Stimulated activated naive CD8-positive, alpha-beta T cell treated with anti-CD3 and anti-CD28 coated beads, Interleukin-15, amount 100 ng/mL, for 72 hours (primary cell): ENCODE data around the gene CCDC157.
"Not testable (repeated sequence)": the region's sequence is repeated elsewhere in the genome, so short reads cannot be mapped to it uniquely, and the experiment has no call there.

Experiments used
- ATAC-seq: fragments of 150-1000 bp; cut with Tn5 transposase; 2 replicates; pipeline ENCODE4 v1.10.0; 2021; ENCODE audit warnings: mild to moderate bottlenecking, moderate library complexity
- DNase-seq, 2 donors: peaks; one replicate each; pipeline ENCODE4 v3.0.0; 2021 to 2022
- H3K27ac Mint-ChIP-seq, 2 donors: one replicate each; pipeline ENCODE4 v1.8.0; 2022; ENCODE audit warnings: mild to moderate bottlenecking in 2 of 2, mixed read lengths in 2 of 2, moderate library complexity in 2 of 2
- H3K27me3 Mint-ChIP-seq: one replicate; pipeline ENCODE4 v1.8.0; 2022; ENCODE audit warnings: mixed read lengths
- H3K4me1 Mint-ChIP-seq: one replicate; pipeline ENCODE4 v1.8.0; 2022; ENCODE audit warnings: mild to moderate bottlenecking, mixed read lengths
- H3K4me3 Mint-ChIP-seq, 2 donors: one replicate each; pipeline ENCODE4 v1.8.0; 2022; ENCODE audit warnings: mild to moderate bottlenecking in 2 of 2, mixed read lengths in 2 of 2, moderate library complexity in 1 of 2
- H3K9me3 Mint-ChIP-seq, 2 donors: one replicate each; pipeline ENCODE4 v1.8.0; 2022; ENCODE audit warnings: mixed read lengths in 2 of 2

Gene CCDC157

GRCh38 chr22:30335236-30335635 lies 21.6 kb upstream of the CCDC157 start:
- H3K4me1 Mint-ChIP-seq: peaks cover 41% of the 10 kb centered on the region
- H3K27ac Mint-ChIP-seq: peak overlapping the region in 1 of 2 donors; percentile 80
- DNase-seq (no peak), ATAC-seq (peak; percentile 30)
- no peaks in the 10 kb centered on the region for H3K9me3 Mint-ChIP-seq
- no peak overlapping the region for H3K4me3 Mint-ChIP-seq
- no peaks in the 10 kb centered on the region for H3K27me3 Mint-ChIP-seq

GRCh38 chr22:30336752-30337460 lies 19.9 kb upstream of the CCDC157 start:
- H3K27me3 Mint-ChIP-seq: no peaks in the 10 kb centered on the region

GRCh38 chr22:30337461-30337778 lies 19.4 kb upstream of the CCDC157 start:
- Mint-ChIP-seq H3K4me3 (no peak overlapping the region), H3K4me1 (peaks cover 38% of the 10 kb centered on the region), H3K27me3 (no peaks in the 10 kb centered on the region), H3K9me3 (no peaks in the 10 kb centered on the region), H3K27ac (peak overlapping the region; percentile 28 to 33)
- ATAC-seq (no peak), DNase-seq (no peak)

More at GRCh38 chr22:30336752-30337460, 19.9 kb upstream of the CCDC157 start:
- no peaks in the 10 kb centered on the region for H3K9me3 Mint-ChIP-seq
- H3K4me3 Mint-ChIP-seq: no peak overlapping the region
- peaks cover 41% of the 10 kb centered on the region for H3K4me1 Mint-ChIP-seq
- no peak for DNase-seq
- no peak for ATAC-seq
- peak overlapping the region in 1 of 2 donors; percentile 47 for H3K27ac Mint-ChIP-seq

- Mint-ChIP-seq H3K4me1 (peaks cover 30% of the 10 kb centered on the region), H3K27ac (peak overlapping the region in 1 of 2 donors; percentile 37)
- not testable (repeated sequence) for DNase-seq, H3K27me3 Mint-ChIP-seq, H3K9me3 Mint-ChIP-seq, ATAC-seq, H3K4me3 Mint-ChIP-seq
These were observed 18.5 kb upstream of the CCDC157 start for GRCh38 chr22:30338341-30338740.

- ATAC-seq (no peak), DNase-seq (no peak)
- Mint-ChIP-seq H3K27me3 (no peaks in the 10 kb centered on the region), H3K27ac (peak overlapping the region in 1 of 2 donors; percentile 37), H3K4me1 (peaks cover 28% of the 10 kb centered on the region), H3K9me3 (no peaks in the 10 kb centered on the region), H3K4me3 (no peak overlapping the region)
These were observed 18.0 kb upstream of the CCDC157 start for GRCh38 chr22:30338802-30339201.

GRCh38 chr22:30340911-30341685 lies 15.7 kb upstream of the CCDC157 start:
- H3K9me3 Mint-ChIP-seq: no peaks in the 10 kb centered on the region
- no peaks in the 10 kb centered on the region for H3K27me3 Mint-ChIP-seq
- H3K27ac Mint-ChIP-seq: no peak overlapping the region
- DNase-seq: no peak
- ATAC-seq: no peak
- no peak overlapping the region for H3K4me3 Mint-ChIP-seq
- peaks cover 6% of the 10 kb centered on the region for H3K4me1 Mint-ChIP-seq

- H3K4me1 Mint-ChIP-seq: peaks cover 25% of the 10 kb centered on the region
- H3K4me3 Mint-ChIP-seq: no peak overlapping the region
- H3K9me3 Mint-ChIP-seq: no peaks in the 10 kb centered on the region
- no peak for DNase-seq
- no peak for ATAC-seq
- peak overlapping the region in 1 of 2 donors; percentile 12 for H3K27ac Mint-ChIP-seq
- no peaks in the 10 kb centered on the region for H3K27me3 Mint-ChIP-seq
These were observed 12.2 kb upstream of the CCDC157 start for GRCh38 chr22:30344447-30345200.

GRCh38 chr22:30347255-30347892 lies 9.4 kb upstream of the CCDC157 start:
- no peaks in the 10 kb centered on the region for H3K27me3 Mint-ChIP-seq
- peaks cover 40% of the 10 kb centered on the region for H3K4me1 Mint-ChIP-seq
- DNase-seq (no peak), ATAC-seq (peak; percentile 69)
- H3K4me3 Mint-ChIP-seq: no peak overlapping the region
- peak overlapping the region in 1 of 2 donors; percentile 69 for H3K27ac Mint-ChIP-seq
- no peaks in the 10 kb centered on the region for H3K9me3 Mint-ChIP-seq

GRCh38 chr22:30348404-30348803 lies 8.4 kb upstream of the CCDC157 start:
- H3K4me3 Mint-ChIP-seq: peak overlapping the region in 1 of 2 donors; percentile 48
- H3K9me3 Mint-ChIP-seq: no peaks in the 10 kb centered on the region
- no peaks in the 10 kb centered on the region for H3K27me3 Mint-ChIP-seq
- no peak for DNase-seq
- peak; percentile 60 for ATAC-seq
- H3K27ac Mint-ChIP-seq: peak overlapping the region; percentile 76 to 89
- H3K4me1 Mint-ChIP-seq: peaks cover 47% of the 10 kb centered on the region

- no peak for DNase-seq
- H3K4me3 Mint-ChIP-seq: peak overlapping the region in 1 of 2 donors; percentile 48
- H3K27me3 Mint-ChIP-seq: no peaks in the 10 kb centered on the region
- no peaks in the 10 kb centered on the region for H3K9me3 Mint-ChIP-seq
- no peak for ATAC-seq
- peak overlapping the region; percentile 76 to 89 for H3K27ac Mint-ChIP-seq
- H3K4me1 Mint-ChIP-seq: peaks cover 51% of the 10 kb centered on the region
These were observed 8.0 kb upstream of the CCDC157 start for GRCh38 chr22:30348809-30349208.

- ATAC-seq (no peak), DNase-seq (no peak)
- Mint-ChIP-seq H3K27ac (no peak overlapping the region), H3K4me1 (peaks cover 75% of the 10 kb centered on the region), H3K9me3 (no peaks in the 10 kb centered on the region), H3K27me3 (no peaks in the 10 kb centered on the region), H3K4me3 (no peak overlapping the region)
These were observed 5.6 kb upstream of the CCDC157 start for GRCh38 chr22:30351226-30351625.

- Mint-ChIP-seq H3K27me3 (peaks cover 7% of the 10 kb centered on the region), H3K4me3 (peak overlapping the region; percentile 50 to 77), H3K9me3 (no peaks in the 10 kb centered on the region), H3K4me1 (peaks cover 68% of the 10 kb centered on the region), H3K27ac (peak overlapping the region; percentile 51 to 91)
- DNase-seq (no peak), ATAC-seq (no peak)
These were observed 2.2 kb upstream of the CCDC157 start for GRCh38 chr22:30354644-30355043.

- Mint-ChIP-seq H3K4me1 (peaks cover 55% of the 10 kb centered on the region), H3K27ac (peak overlapping the region; percentile 93 to 98), H3K27me3 (peaks cover 7% of the 10 kb centered on the region), H3K4me3 (peak overlapping the region; percentile 92 to 93), H3K9me3 (no peaks in the 10 kb centered on the region)
- DNase-seq (no peak), ATAC-seq (no peak)
These were observed 396 bp downstream of the CCDC157 start for GRCh38 chr22:30357236-30357570.

GRCh38 chr22:30357650-30358215 lies 926 bp downstream of the CCDC157 start:
- Mint-ChIP-seq H3K9me3 (no peaks in the 10 kb centered on the region), H3K4me3 (peak overlapping the region; percentile 92 to 93), H3K4me1 (peaks cover 50% of the 10 kb centered on the region), H3K27ac (peak overlapping the region in 1 of 2 donors; percentile 72), H3K27me3 (peaks cover 7% of the 10 kb centered on the region)
- no peak for ATAC-seq
- DNase-seq: no peak

- Mint-ChIP-seq H3K27ac (no peak overlapping the region), H3K4me3 (no peak overlapping the region), H3K4me1 (peaks cover 44% of the 10 kb centered on the region), H3K9me3 (no peaks in the 10 kb centered on the region), H3K27me3 (peaks cover 7% of the 10 kb centered on the region)
- no peak for ATAC-seq
- no peak for DNase-seq
These were observed 1.7 kb downstream of the CCDC157 start for GRCh38 chr22:30358541-30358940.
